ENCODE data around the gene FCN1. TPM values are rescaled to one million over a fixed set of nuclear protein-coding genes. Genes with fewer than 3 reads are reported as not detected.

Gene FCN1
- total RNA-seq, 1 donor, result not detected

- no peak overlapping the region for H2AFZ ChIP-seq (ENCODE audit: low read length)
- no peaks in the 10 kb centered on the region for H4K20me1 ChIP-seq (ENCODE audit: insufficient read depth, low read length)
- H3K27me3 ChIP-seq (ENCODE audit: insufficient read depth, low read length), result peaks cover 10% of the 10 kb centered on the region
- no peak for DNase-seq (ENCODE audit: insufficient read length, low spot score, missing footprints)
- no peaks in the 10 kb centered on the region for H3K36me3 ChIP-seq (ENCODE audit: insufficient read depth, low read length)
- no peak overlapping the region for H3K4me3 ChIP-seq (ENCODE audit: insufficient read depth, low read length)
- no peaks in the 10 kb centered on the region for H3K79me2 ChIP-seq (ENCODE audit: insufficient read depth, low read length)
- H3K9me3 ChIP-seq (ENCODE audit: low read depth, low read length), result no peaks in the 10 kb centered on the region
- H3K27ac ChIP-seq (ENCODE audit: low read depth, low read length), result no peak overlapping the region
- peaks cover 3% of the 10 kb centered on the region for H3K4me1 ChIP-seq (ENCODE audit: insufficient read depth, low read length)
- no peak overlapping the region for H3K4me2 ChIP-seq (ENCODE audit: insufficient read depth, low read length)
- TF ChIP-seq CTCF (IDR thresholded peaks at IDR 0.05; ENCODE audit: extremely low read depth, low read depth, low read length), result no peak
Measured at GRCh38 chr9:134868751-134869553, 48.8 kb downstream of the FCN1 start.

- Histone ChIP-seq H3K36me3 (ENCODE audit: insufficient read depth, low read length) (no peaks in the 10 kb centered on the region), H4K20me1 (ENCODE audit: insufficient read depth, low read length) (no peaks in the 10 kb centered on the region), H3K27me3 (ENCODE audit: insufficient read depth, low read length) (peaks cover 10% of the 10 kb centered on the region), H2AFZ (ENCODE audit: low read length) (no peak overlapping the region), H3K4me2 (ENCODE audit: insufficient read depth, low read length) (no peak overlapping the region), H3K9me3 (ENCODE audit: low read depth, low read length) (no peaks in the 10 kb centered on the region), H3K4me1 (ENCODE audit: insufficient read depth, low read length) (peaks cover 4% of the 10 kb centered on the region), H3K4me3 (ENCODE audit: insufficient read depth, low read length) (no peak overlapping the region), H3K79me2 (ENCODE audit: insufficient read depth, low read length) (no peaks in the 10 kb centered on the region), H3K27ac (ENCODE audit: low read depth, low read length) (no peak overlapping the region)
- no peak for TF ChIP-seq CTCF (IDR thresholded peaks at IDR 0.05; ENCODE audit: extremely low read depth, low read depth, low read length)
- DNase-seq (ENCODE audit: insufficient read length, low spot score, missing footprints), result no peak
Measured at GRCh38 chr9:134867917-134868750, 49.6 kb downstream of the FCN1 start.

- Histone ChIP-seq H3K79me2 (ENCODE audit: insufficient read depth, low read length) (no peaks in the 10 kb centered on the region), H3K4me3 (ENCODE audit: insufficient read depth, low read length) (no peak overlapping the region), H4K20me1 (ENCODE audit: insufficient read depth, low read length) (no peaks in the 10 kb centered on the region), H3K27ac (ENCODE audit: low read depth, low read length) (no peak overlapping the region), H2AFZ (ENCODE audit: low read length) (no peak overlapping the region), H3K4me2 (ENCODE audit: insufficient read depth, low read length) (no peak overlapping the region), H3K27me3 (ENCODE audit: insufficient read depth, low read length) (peaks cover 6% of the 10 kb centered on the region), H3K36me3 (ENCODE audit: insufficient read depth, low read length) (no peaks in the 10 kb centered on the region), H3K9me3 (ENCODE audit: low read depth, low read length) (no peaks in the 10 kb centered on the region), H3K4me1 (ENCODE audit: insufficient read depth, low read length) (peaks cover 4% of the 10 kb centered on the region)
- no peak for DNase-seq (ENCODE audit: insufficient read length, low spot score, missing footprints)
- no peak for TF ChIP-seq CTCF (IDR thresholded peaks at IDR 0.05; ENCODE audit: extremely low read depth, low read depth, low read length)
Measured at GRCh38 chr9:134864821-134865190, 52.9 kb downstream of the FCN1 start.

Data from osteoblast (primary cell).